HuH-7.5 (cell line): Measurements from ENCODE around the gene CRISP1.
"Not testable (repeated sequence)": the region's sequence is repeated elsewhere in the genome, so short reads cannot be mapped to it uniquely, and the experiment has no call there.

Experiments
- DNase-seq: peaks from one replicate; pipeline ENCODE4 v3.0.0; 2011; ENCODE audit warnings: low spot score

Gene CRISP1

DNA sequence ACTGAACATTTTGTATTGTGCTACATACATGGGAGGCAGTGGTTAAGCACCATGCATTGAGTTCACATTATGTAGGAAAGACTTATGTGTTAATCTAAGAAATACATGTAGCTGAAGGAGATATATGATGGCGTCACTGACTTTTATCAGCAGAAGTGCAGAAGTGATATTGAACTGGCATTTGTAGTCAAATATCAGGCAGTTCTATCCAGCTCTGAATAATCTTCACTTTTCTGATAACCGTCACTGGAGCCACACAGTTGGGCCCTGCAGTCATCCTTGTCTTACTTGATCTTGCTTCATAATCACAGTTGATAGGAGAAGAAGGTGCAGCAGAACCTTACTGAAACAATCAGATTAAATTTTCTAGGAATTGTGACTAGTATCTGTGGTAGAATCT is 26.4 kb downstream of the CRISP1 start:
- DNase-seq: no peak

DNA sequence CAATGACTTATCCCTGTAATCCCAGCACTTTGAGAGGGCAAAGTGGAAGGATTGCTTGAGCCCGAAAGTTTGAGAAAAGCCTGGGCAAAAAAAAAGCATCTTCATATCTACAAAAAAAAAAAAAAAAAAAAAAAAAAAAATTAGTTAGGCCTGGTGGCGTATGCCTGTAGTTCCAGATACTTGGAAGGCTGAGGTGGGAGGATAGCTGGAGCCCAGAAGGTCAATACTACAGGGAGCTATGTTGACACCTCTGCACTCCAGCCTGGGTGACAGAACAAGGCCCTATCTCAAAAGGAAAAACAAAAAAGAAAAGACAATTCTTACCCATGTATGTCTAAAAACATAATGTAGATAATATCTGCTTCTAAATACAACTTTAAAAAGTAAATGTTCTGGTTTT is 27.2 kb downstream of the CRISP1 start:
- no peak for DNase-seq

DNA sequence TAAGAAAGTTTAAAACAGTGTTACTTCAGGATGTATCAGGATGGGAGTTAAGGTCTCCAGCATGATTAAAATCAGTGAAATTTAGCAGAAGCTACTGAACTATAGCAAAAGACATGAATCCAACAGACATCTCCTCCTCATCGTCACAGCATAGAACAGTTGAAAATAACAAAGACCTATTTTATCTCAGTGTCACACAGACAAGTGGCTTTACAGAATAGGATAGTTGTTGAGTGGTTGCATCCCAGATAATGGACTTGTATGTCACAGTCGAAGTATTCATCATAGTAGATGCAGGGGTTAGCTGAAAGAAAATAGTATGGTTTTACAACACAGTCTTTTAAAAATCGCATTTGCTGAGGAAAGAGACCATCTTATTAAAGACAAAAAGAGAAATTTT is 31.2 kb downstream of the CRISP1 start:
- no peak for DNase-seq

DNA sequence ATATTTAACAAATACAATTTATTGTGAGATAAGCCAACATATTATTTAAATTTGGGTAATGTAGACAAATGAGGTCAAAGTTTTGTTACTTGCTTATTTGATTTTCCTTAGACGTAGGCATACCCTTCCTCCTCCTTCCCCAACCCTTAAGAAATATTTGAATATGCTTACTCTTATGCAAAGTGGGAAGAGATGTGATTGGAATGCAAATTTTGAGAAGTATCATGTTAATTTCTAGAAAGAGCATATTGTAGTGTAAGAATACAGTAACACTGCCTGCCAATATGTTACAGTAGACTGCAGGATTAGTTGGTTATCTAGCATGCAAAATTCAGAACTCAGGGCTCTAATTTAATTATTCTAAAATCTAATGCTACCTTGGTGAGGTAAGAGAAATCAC is 32.9 kb downstream of the CRISP1 start:
- DNase-seq: no peak

DNA sequence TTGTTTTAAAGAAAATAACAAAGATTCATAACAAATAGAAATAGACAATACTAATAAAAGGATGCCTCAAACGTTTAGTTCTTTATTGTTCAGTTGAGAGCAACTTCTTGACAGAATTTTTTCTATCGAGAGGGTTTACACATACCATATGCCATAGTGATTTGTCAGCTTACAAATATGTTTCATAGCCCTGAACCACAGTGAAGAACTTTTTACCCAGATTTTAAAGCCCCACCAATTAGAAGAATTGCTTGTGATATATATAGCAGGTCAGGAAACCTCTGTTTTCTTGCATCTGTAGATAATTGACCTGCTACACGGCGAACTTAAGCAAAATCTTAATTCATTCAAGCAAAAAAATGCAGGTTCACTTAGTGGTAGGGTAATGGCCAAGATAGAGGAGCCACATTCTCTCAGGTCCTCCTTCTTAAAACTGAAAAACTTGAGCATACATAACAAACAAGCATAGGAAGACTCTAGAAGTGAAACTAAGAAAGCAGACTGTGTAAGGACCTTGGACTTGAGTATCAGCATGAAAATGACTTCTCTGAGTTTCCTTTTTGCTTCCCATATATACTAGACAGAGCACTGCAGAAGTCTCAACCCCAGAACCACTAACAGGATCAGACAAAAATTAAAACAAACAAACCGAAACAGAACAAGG is 39.5 kb downstream of the CRISP1 start:
- DNase-seq: no peak

DNA sequence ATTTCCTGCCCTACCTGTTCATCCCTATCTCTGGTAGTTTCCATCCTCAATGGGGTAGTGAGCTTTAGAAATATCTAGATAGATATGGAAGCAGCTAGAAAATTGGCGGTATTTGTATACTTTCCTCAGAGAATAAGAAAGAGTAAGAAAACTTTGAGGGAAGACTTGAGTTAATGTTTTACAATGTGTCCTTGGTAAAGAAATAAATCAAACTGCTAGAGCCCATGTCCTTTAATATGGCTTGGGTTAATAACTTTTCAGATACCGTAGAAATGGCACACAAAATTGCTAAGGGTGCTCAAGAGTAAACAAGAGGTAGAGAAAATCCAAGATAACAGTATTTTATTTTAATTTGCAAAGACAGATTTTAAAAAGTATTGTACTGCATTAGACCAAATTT is 51.2 kb downstream of the CRISP1 start:
- no peak for DNase-seq

DNA sequence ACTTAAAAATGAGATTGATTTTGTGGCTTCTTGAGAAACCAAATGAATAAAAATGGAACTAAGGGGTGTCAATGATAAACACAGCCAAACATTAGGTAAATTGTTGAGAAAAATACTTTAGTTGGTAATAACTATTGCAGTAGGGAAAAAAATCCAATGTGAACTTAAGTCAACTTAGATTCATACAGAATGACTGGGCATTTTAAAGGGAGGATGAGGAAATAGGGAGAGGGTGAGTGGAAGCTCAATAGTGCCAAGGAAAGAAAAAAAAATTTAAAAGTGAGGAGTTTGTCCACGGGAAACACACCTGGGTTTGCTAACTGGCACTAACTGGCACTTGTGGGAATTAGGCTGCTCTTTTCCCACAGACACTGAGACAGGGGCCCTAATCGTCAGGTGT is 53.1 kb downstream of the CRISP1 start:
- DNase-seq: no peak

DNA sequence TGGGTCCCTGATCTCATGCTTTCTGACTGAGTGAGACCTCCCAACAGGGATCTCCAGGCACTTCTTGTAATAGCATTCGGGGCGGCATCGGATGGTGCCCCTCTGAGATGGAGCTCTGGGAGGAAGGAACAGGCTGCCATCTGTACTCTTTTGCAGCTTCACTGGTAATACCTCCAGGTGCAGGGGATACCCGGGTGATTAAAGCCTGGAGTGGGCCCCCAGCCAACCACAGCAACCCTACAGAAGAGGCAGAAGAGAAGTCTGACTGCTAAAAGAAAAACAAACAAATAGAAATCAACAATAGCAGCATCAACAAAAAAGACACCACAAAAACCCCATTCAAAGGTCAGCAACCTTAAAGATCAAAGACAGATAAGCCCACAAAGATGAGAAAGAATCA is 60.2 kb downstream of the CRISP1 start:
- no peak for DNase-seq

DNA sequence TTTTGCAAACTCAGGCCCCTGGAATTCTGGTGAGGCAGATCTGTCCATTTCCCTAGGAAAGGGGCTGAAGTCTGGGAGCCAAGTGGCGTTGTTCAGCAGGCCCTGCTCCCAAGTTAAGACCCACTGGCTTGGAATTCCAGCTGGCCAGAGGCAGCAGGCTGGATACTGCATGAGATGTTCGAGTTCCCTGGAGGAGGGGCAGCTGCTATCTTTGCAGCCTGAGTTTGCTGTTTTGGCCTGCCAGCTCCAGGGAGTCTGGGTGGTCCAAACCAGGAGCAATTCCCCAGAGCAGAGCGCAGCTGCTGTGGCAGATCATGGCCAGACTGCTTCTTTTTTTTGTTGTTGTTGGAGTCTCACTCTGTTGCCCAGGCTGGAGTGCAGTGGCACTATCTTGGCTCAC is 61.1 kb downstream of the CRISP1 start:
- DNase-seq: no peak

DNA sequence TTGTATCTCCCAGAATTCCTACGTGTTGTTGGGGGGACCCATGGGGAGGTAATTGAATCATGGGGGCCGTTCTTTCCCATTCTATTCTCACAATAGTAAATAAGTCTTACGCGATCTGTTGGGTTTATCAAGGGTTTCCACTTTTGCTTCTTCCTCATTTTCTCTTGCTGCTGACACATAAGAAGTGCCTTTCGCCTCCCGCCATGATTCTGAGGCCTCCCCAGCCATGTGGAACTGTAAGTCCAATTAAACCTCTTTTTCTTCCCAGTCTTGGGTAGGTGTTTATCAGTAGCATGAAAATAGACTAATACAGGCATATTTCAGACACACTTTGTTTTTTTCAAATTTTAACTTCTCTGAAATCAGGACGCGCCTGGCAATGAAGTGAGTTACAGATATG is 64.8 kb downstream of the CRISP1 start:
- DNase-seq: no peak

DNA sequence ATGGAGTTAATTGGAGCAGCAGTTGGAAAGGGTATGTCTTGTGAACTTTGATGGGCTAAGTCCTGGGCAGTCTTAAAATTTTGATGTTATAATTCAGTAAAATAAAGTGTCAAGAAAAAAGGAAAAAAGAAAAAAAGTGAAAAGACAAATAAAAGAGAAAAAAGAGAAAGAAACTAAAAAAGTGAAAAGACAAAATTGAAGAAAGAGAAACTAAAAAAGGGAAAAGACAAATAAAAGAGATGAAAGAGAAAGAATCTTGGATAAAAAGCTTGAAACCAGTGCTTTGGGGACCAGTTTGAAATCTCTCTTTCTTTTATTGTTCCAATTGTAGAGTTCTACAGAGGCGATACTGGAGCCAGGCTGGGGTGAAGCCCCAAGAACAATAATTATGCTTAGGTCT is 67.2 kb downstream of the CRISP1 start:
- DNase-seq: no peak

DNA sequence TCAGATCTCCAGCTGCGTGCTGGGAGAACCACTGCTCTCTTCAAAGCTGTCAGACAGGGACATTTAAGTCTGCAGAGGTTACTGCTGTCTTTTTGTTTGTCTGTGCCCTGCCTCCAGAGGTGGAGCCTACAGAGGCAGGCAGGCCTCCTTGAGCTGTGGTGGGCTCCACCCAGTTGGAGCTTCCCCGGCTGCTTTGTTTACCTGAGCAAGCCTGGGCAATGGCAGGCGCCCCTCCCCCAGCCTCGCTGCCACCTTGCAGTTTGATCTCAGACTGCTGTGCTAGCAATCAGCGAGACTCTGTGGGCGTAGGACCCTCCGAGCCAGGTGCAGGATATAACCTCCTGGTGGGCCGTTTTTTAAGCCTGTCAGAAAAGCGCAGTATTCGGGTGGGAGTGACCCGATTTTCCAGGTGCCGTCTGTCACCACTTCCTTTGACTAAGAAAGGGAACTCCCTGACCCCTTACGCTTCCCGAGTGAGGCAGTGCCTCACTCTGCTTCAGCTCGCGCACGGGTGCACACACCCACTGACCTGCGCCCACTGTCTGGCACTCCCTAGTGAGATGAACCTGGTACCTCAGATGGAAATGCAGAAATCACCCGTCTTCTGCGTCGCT is 69.4 kb downstream of the CRISP1 start:
- not testable (repeated sequence) for DNase-seq

DNA sequence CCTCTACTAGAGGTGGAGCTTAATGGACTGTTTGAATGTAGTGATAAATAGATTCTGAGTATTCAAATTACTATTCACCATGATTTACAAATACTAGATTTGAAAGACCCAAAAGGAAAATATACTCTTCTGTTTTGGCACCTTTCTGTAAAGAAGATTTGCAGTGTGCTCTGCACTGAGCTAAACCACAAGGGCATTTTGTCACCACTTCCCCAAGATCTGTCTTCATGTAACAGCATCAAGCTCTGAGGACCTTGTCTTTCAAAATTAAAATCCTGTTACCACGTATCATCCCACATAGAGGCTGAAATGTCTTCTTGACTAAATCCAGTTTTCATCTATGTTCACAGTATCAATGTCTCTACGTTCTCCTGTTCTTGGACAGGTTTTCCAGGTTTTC is 76.0 kb downstream of the CRISP1 start:
- no peak for DNase-seq

DNA sequence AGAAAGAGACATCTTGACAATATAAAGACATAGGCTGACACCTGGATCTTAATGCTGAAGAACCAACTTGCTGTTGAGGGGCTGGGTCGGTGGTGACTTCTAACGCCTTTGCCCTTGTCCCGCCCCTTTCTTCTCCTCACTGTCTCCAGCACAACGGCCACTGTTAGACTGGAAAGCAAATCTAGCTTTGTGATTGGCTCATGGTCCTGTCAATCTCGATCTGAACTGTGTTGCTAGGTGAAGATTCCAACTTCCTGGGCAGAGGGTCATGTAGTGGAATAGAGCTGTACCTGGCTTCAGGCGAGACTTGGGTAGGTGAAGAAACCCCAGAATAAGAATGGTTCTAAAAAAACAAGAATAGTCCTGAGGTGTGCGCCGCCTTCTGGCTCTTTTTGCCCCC is 79.2 kb downstream of the CRISP1 start, which contains the start of gene PGK2:
Gene PGK2 (minus strand): TSS at position 110 of the 400 bp plus-strand sequence. CDS start 98 bp downstream, at position 12.
- no peak for DNase-seq

DNA sequence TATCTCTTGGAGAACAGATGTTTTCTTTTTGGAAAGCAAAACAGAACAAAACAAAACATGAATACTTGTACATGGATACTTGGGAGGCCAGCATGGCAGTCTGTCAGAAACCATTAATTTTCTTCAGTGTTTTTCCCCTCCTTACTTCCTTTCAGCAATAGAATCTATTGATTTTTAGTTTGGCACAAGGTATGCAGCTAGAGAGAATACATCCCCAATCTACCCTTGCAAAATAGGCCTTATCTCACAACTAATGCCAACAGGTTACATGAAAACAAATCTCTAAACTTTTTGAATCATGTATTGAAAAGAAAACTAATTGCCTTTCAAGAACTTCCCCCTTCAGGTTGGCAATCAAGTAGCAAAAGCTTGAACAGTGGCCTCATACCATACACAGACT is 82.1 kb downstream of the CRISP1 start:
- DNase-seq: no peak
